NCI-H460 (cell line): ENCODE data around the gene UROC1. TPM values are rescaled to one million over a fixed set of nuclear protein-coding genes. Genes with fewer than 3 reads are reported as not detected.
"Not testable (repeated sequence)": the region's sequence is repeated elsewhere in the genome, so short reads cannot be mapped to it uniquely, and the experiment has no call there.

Experiments used
- DNase-seq: peaks from one replicate; pipeline ENCODE4 v3.0.0-alpha.2; 2016; ENCODE audit warnings: low read depth; ENCODE audit errors: extremely low read depth
- total RNA-seq: library from RNA; depleted of rRNA; stranded (reverse); fragments of >200 nt; shearing (Covaris generic); gene quantifications from 2 replicates; pipeline ENCODE4 v1.2.3, GENCODE V29; 2014

The UROC1 gene
- total RNA-seq, 1 experiment from 2014 or later, result not detected

GRCh38 chr3:126535636-126536035 lies 18.1 kb upstream of the UROC1 start:
- no peak for DNase-seq

GRCh38 chr3:126534716-126535115 lies 17.1 kb upstream of the UROC1 start:
- not testable (repeated sequence) for DNase-seq

GRCh38 chr3:126533506-126533905 lies 15.9 kb upstream of the UROC1 start:
- DNase-seq, result no peak

GRCh38 chr3:126531051-126531330 lies 13.4 kb upstream of the UROC1 start:
- no peak for DNase-seq

GRCh38 chr3:126530171-126531050 lies 12.8 kb upstream of the UROC1 start:
- no peak for DNase-seq

- DNase-seq, result no peak
Measured at GRCh38 chr3:126529585-126530170, 12.1 kb upstream of the UROC1 start.

- no peak for DNase-seq
Measured at GRCh38 chr3:126528800-126529541, 11.4 kb upstream of the UROC1 start.

GRCh38 chr3:126528419-126528799 lies 10.8 kb upstream of the UROC1 start:
- no peak for DNase-seq

GRCh38 chr3:126527455-126528211 lies 10.1 kb upstream of the UROC1 start:
- DNase-seq, result no peak

GRCh38 chr3:126527006-126527405 lies 9.4 kb upstream of the UROC1 start:
- no peak for DNase-seq

GRCh38 chr3:126526668-126527005 lies 9.1 kb upstream of the UROC1 start:
- no peak for DNase-seq

- no peak for DNase-seq
Measured at GRCh38 chr3:126525853-126526667, 8.5 kb upstream of the UROC1 start.

GRCh38 chr3:126525091-126525852 lies 7.7 kb upstream of the UROC1 start:
- no peak for DNase-seq

- DNase-seq, result no peak
Measured at GRCh38 chr3:126524429-126524988, 6.9 kb upstream of the UROC1 start.

GRCh38 chr3:126523745-126524428 lies 6.3 kb upstream of the UROC1 start, which contains the start of gene CHST13:
Gene CHST13, plus strand, starts transcription at chr3:126524155. Its CDS starts 178 bp downstream, at chr3:126524333.
- DNase-seq, result peak; percentile 19

GRCh38 chr3:126522363-126522788 lies 4.8 kb upstream of the UROC1 start:
- peak; percentile 38 for DNase-seq

- no peak for DNase-seq
Measured at GRCh38 chr3:126521122-126521891, 3.7 kb upstream of the UROC1 start.
